Activated CD4-positive, alpha-beta memory T cell treated with anti-CD3 and anti-CD28 coated beads for 36 hours (primary cell): ENCODE data around the gene WIPF2. TPM values are rescaled to one million over a fixed set of nuclear protein-coding genes. Genes with fewer than 3 reads are reported as not detected.
"Not testable (repeated sequence)": the region's sequence is repeated elsewhere in the genome, so short reads cannot be mapped to it uniquely, and the experiment has no call there.

Experiments
- CTCF ChIA-PET: fragments of 350-600 bp; sonication (Branson Sonifier 250); formaldehyde crosslinking; loops from one replicate; lab custom pipeline; 2021; ENCODE audit warnings: antibody characterized with exemption, inconsistent platforms; lab: Charles Lee
- POLR2A ChIA-PET: fragments of 350-600 bp; sonication (Branson Sonifier 250); formaldehyde crosslinking; loops from one replicate; lab custom pipeline; 2021; ENCODE audit warnings: antibody characterized with exemption; lab: Charles Lee
- DNase-seq: peaks from one replicate; pipeline ENCODE4 v3.0.0-alpha.2; 2020
- H3K27ac Mint-ChIP-seq: one replicate; pipeline ENCODE4 v1.8.0; 2021; ENCODE audit warnings: mixed read lengths
- H3K27me3 Mint-ChIP-seq: one replicate; pipeline ENCODE4 v1.8.0; 2021; ENCODE audit warnings: mixed read lengths
- H3K36me3 Mint-ChIP-seq: one replicate; pipeline ENCODE4 v1.8.0; 2021; ENCODE audit warnings: mixed read lengths
- H3K4me1 Mint-ChIP-seq: one replicate; pipeline ENCODE4 v1.8.0; 2021; ENCODE audit warnings: low read depth, mixed read lengths
- H3K4me3 Mint-ChIP-seq: one replicate; pipeline ENCODE4 v1.8.0; 2021; ENCODE audit warnings: mild to moderate bottlenecking, mixed read lengths
- H3K9me3 Mint-ChIP-seq: one replicate; pipeline ENCODE4 v1.8.0; 2021; ENCODE audit warnings: mixed read lengths
- intact Hi-C: fragments of 100-400 bp; cut with micrococcal nuclease; formaldehyde crosslinking; loops from one replicate; pipeline ENCODE4 v1.15.1; 2023
- total RNA-seq, 2 experiments: library from RNA; stranded (reverse); gene quantifications; one replicate each; pipeline ENCODE4 v1.2.3, GENCODE V29; 2021

The WIPF2 gene
- total RNA-seq, 2 experiments from 2014 or later = 19.0 to 20.6 TPM

DNA sequence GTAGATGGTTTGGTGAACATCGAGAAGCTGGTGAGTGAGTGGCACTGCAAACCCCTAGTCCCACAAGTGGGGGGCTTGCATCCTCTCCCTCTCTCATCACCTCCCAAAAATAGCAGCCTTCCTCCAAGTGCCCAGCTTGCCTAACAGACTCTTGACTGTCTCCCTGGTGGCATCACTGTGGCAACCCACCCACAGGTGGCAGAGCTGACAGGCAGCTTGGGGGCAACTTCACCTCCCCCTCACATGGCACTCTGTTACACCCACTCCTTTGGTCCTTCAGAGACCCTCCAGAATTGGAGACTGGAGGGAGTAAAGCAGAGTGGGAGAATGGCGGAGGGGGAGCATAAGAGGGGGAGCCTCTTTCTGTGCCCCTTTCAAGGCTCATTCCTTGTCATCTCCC, 26.1 kb upstream of the WIPF2 start:
- no peak overlapping the region for H3K27ac Mint-ChIP-seq
- CTCF ChIA-PET = interaction anchor here (0.9 to 5.9 kb wide), 8 partner anchors 10 to 179 kb away, joined by 3 to 99 read pairs (median 8); partner anchors contain the start of genes CASC3 and CSF3
- H3K4me3 Mint-ChIP-seq = no peak overlapping the region
- no peaks in the 10 kb centered on the region for H3K9me3 Mint-ChIP-seq
- intact Hi-C loops = no loop called here
- peaks cover 8% of the 10 kb centered on the region for H3K4me1 Mint-ChIP-seq
- POLR2A ChIA-PET = no interaction called here
- H3K27me3 Mint-ChIP-seq = no peaks in the 10 kb centered on the region
- H3K36me3 Mint-ChIP-seq = peaks cover 2% of the 10 kb centered on the region
- no peak for DNase-seq

GRCh38 chr17:40194821-40195220, 24.3 kb upstream of the WIPF2 start:
- POLR2A ChIA-PET = no interaction called here
- CTCF ChIA-PET = interaction anchor here (1.4 kb wide), 1 partner anchor 82 kb away, joined by 3 read pairs; no protein-coding TSS in a partner anchor

DNA sequence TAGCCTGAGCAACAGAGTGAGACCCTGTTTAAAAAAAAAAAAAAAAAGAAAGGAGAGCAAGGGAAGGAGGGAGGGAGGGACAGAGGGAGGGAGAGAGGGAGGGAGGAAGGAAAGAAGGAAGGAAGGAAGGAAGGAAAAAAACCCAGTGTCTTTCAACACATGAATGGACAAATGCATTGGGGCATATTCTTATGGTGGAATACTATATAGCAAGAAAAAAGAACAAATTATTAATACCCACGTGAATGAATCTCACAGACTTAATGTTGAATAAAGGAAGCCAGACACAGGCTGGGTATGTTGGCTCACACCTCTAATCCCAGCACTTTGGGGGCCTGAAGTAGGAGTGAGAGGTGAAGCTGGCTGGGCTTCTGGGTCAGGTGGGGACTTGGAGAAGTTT, 21.6 kb upstream of the WIPF2 start:
- Mint-ChIP-seq H3K27ac (no peak overlapping the region), H3K9me3 (no peaks in the 10 kb centered on the region), H3K27me3 (no peaks in the 10 kb centered on the region), H3K4me1 (no peaks in the 10 kb centered on the region), H3K36me3 (no peaks in the 10 kb centered on the region), H3K4me3 (no peak overlapping the region)
- CTCF ChIA-PET = interaction anchor here (0.8 to 5.6 kb wide), 6 partner anchors 8 to 165 kb away, joined by 3 to 35 read pairs (median 4); partner anchors contain the start of genes CDC6 and WIPF2
- intact Hi-C loops = no loop called here
- no peak for DNase-seq
- POLR2A ChIA-PET = no interaction called here

More at GRCh38 chr17:40194821-40195220, 24.3 kb upstream of the WIPF2 start:
- H3K9me3 Mint-ChIP-seq = no peaks in the 10 kb centered on the region
- intact Hi-C loops = no loop called here
- H3K4me3 Mint-ChIP-seq = no peak overlapping the region
- H3K4me1 Mint-ChIP-seq = peaks cover 8% of the 10 kb centered on the region
- no peak overlapping the region for H3K27ac Mint-ChIP-seq
- H3K27me3 Mint-ChIP-seq = no peaks in the 10 kb centered on the region
- H3K36me3 Mint-ChIP-seq = peaks cover 2% of the 10 kb centered on the region
- no peak for DNase-seq

GRCh38 chr17:40197965-40198456, 21.1 kb upstream of the WIPF2 start:
- H3K36me3 Mint-ChIP-seq, H3K4me3 Mint-ChIP-seq, H3K4me1 Mint-ChIP-seq, H3K27ac Mint-ChIP-seq, H3K9me3 Mint-ChIP-seq, intact Hi-C loops, POLR2A ChIA-PET, H3K27me3 Mint-ChIP-seq: not testable (repeated sequence)
- CTCF ChIA-PET = interaction anchor here (0.7 to 5.6 kb wide), 9 partner anchors 8 to 185 kb away, joined by 3 to 35 read pairs (median 4); partner anchors contain the start of genes CDC6 and WIPF2
- peak; percentile 38 for DNase-seq

DNA sequence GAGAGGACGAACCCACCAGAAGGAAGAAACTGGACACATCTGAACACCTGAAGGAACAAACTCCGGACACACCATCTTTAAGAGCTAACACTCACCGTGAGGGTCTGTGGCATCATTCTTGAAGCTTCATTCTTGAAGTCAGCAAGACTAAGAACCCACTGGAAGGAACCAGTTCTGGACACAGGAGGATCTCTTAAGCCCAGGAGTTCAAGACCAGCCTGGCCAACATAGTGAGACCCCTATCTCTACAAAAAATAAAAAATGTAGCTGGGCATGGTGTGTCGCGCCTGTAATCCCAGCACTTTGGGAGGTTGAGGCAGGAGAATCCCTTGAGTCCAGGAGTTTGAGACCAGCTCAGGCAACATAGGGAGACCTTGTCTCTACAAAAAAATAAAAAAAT, 20.5 kb upstream of the WIPF2 start:
- Mint-ChIP-seq H3K4me1 (no peaks in the 10 kb centered on the region), H3K4me3 (no peak overlapping the region), H3K27me3 (peaks cover 2% of the 10 kb centered on the region), H3K36me3 (no peaks in the 10 kb centered on the region), H3K9me3 (no peaks in the 10 kb centered on the region), H3K27ac (no peak overlapping the region)
- DNase-seq = no peak
- intact Hi-C loops = no loop called here
- ChIA-PET CTCF (interaction anchor here (0.6 to 5.6 kb wide), 10 partner anchors 9 to 185 kb away, joined by 3 to 35 read pairs (median 4); partner anchors contain the start of genes CDC6 and WIPF2), POLR2A (no interaction called here)

DNA sequence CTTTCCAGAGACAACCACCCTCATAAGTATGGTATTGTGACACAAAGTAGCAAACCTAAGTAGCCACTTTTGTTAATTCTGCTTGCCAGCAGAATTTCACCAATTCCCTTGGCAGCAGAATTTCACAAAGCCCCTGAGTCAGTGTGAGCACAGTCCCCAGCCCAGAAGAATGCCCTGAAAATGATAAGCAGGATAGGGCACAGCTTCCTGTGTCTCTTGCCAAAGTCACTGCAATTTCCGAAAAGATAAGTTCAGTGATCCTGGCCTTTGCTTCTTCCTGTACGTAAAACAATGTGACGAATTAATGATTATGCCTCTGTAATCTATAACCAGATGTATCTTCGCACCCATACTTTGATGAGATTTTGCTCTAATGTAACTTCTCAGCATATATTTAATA, 16.0 kb upstream of the WIPF2 start:
- Mint-ChIP-seq H3K4me1 (no peaks in the 10 kb centered on the region), H3K36me3 (no peaks in the 10 kb centered on the region), H3K27me3 (peaks cover 2% of the 10 kb centered on the region), H3K4me3 (no peak overlapping the region), H3K27ac (no peak overlapping the region), H3K9me3 (no peaks in the 10 kb centered on the region)
- intact Hi-C loops = loop anchor here (2.0 kb wide), 1 partner anchor 152 kb away; no protein-coding TSS in a partner anchor
- CTCF ChIA-PET = interaction anchor here (0.8 to 5.6 kb wide), 13 partner anchors 10 to 200 kb away, joined by 3 to 35 read pairs (median 4); partner anchors contain the start of genes CDC6 and WIPF2
- POLR2A ChIA-PET = interaction anchor here (0.6 to 1.3 kb wide), 2 partner anchors 15 to 56 kb away, joined by 3 to 6 read pairs; no protein-coding TSS in a partner anchor
- no peak for DNase-seq

DNA sequence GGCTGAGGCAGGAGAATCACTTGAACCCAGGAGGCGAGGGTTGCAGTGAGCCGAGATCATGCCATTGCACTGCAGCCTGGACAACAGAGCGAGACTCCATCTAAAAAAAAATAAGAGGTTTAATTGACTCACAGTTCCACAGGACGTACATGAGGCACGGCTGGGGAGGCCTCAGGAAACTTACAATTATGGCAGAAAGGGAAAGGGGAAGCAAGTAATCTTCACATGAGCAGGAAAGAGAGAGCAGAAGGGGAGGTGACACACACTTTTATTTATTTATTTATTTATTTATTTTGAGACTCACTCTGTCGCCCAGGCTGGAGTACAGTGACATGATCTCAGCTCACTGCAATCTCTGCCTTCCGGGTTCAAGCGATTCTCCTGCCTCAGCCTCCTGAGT, 12.9 kb upstream of the WIPF2 start:
- H3K9me3 Mint-ChIP-seq, H3K27ac Mint-ChIP-seq, intact Hi-C loops, CTCF ChIA-PET, POLR2A ChIA-PET, H3K27me3 Mint-ChIP-seq, H3K4me3 Mint-ChIP-seq, H3K4me1 Mint-ChIP-seq, DNase-seq, H3K36me3 Mint-ChIP-seq: not testable (repeated sequence)

DNA sequence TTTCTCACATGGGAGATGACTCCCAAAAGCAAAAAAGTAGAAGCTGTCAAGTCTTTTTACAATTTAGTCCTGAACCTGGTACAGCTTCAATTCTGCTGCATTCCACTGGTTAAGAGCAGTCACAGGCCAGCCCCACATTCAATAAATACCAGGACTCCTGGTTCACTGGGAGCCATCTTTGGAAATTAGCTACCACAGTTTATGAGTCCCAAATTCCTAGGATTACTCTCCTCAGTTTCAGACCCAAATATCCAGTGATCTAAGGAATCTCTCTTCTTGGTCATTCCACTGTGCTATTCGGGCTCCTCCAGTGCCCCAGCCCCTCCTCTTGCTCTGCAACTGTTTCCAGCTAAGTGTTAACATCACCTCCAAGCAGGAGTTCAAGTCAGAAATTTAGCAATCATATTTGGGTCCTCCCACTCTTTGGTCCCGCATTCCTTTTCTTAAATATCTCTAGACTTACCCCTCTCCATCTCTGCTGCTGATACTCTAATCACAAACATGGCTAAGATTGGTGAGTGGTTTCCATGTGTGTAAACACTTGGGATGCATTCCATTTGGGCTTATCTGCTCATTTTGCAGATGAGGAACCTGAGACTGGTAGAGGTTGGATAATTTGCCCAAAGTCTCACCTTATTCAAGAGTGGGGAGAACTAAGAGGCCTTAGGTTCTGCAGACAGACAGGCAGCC, 9.6 kb upstream of the WIPF2 start:
- ChIA-PET POLR2A (interaction anchor here (0.6 kb wide), 1 partner anchor 96 kb away, joined by 3 read pairs; no protein-coding TSS in a partner anchor), CTCF (interaction anchor here (0.7 to 1.5 kb wide), 6 partner anchors 7 to 145 kb away, joined by 3 to 6 read pairs (median 4); partner anchors contain the start of gene WIPF2)

DNA sequence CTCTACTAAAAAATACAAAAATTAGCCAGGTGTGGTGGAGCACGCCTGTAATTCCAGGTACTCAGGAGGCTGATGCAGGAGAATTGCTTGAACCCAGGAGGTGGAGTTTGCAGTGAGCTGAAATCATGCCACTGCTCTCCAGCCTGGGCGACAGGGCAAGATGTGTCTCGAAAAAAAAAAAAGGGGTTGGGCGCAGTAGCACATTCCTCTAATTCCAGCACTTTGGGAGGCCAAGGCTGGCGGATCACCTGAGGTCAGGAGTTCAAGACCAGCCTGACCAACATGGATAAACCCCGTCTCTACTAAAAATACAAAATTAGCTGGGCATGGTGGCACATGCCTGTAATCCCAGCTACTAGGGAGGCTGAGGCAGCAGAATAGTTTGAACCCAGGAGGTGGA, 5.2 kb upstream of the WIPF2 start:
- H3K4me3 Mint-ChIP-seq, DNase-seq, H3K27ac Mint-ChIP-seq, H3K27me3 Mint-ChIP-seq, POLR2A ChIA-PET, CTCF ChIA-PET, H3K4me1 Mint-ChIP-seq, H3K36me3 Mint-ChIP-seq, intact Hi-C loops, H3K9me3 Mint-ChIP-seq: not testable (repeated sequence)

More for the DNA sequence above, 9.6 kb upstream of the WIPF2 start:
- intact Hi-C loops = no loop called here
- no peak overlapping the region for H3K4me3 Mint-ChIP-seq
- H3K27me3 Mint-ChIP-seq = no peaks in the 10 kb centered on the region
- no peaks in the 10 kb centered on the region for H3K9me3 Mint-ChIP-seq
- H3K36me3 Mint-ChIP-seq = no peaks in the 10 kb centered on the region
- no peak for DNase-seq
- no peak overlapping the region for H3K27ac Mint-ChIP-seq
- no peaks in the 10 kb centered on the region for H3K4me1 Mint-ChIP-seq

GRCh38 chr17:40218006-40218739, 931 bp upstream of the WIPF2 start:
- no peaks in the 10 kb centered on the region for H3K27me3 Mint-ChIP-seq
- H3K4me1 Mint-ChIP-seq = peaks cover 23% of the 10 kb centered on the region
- ChIA-PET POLR2A (interaction anchor here (0.8 to 2.5 kb wide), 14 partner anchors 12 to 343 kb away, joined by 3 to 13 read pairs (median 5); partner anchors contain the start of genes CDC6 and MED24), CTCF (interaction anchor here (0.6 to 4.0 kb wide), 16 partner anchors 8 to 659 kb away, joined by 3 to 35 read pairs (median 4); no protein-coding TSS in a partner anchor)
- peak overlapping the region; percentile 92 for H3K27ac Mint-ChIP-seq
- DNase-seq = no peak
- H3K4me3 Mint-ChIP-seq = peak overlapping the region; percentile 86
- H3K9me3 Mint-ChIP-seq = no peaks in the 10 kb centered on the region
- intact Hi-C loops = loop anchor here (2.0 kb wide), 1 partner anchor 77 kb away; the partner anchor contains the start of gene CASC3
- no peaks in the 10 kb centered on the region for H3K36me3 Mint-ChIP-seq

GRCh38 chr17:40219594-40220338, 662 bp downstream of the WIPF2 start:
- ChIA-PET POLR2A (interaction anchor here (0.6 to 2.5 kb wide), 12 partner anchors 10 to 520 kb away, joined by 3 to 13 read pairs (median 4); partner anchors contain the start of genes CDC6, ERBB2 and MED24), CTCF (interaction anchor here (1.3 to 4.0 kb wide), 9 partner anchors 10 to 143 kb away, joined by 3 to 35 read pairs (median 11); no protein-coding TSS in a partner anchor)
- H3K4me3 Mint-ChIP-seq = peak overlapping the region; percentile 86
- no peaks in the 10 kb centered on the region for H3K9me3 Mint-ChIP-seq
- intact Hi-C loops = loop anchor here (1.0 to 2.0 kb wide), 2 partner anchors 68 to 79 kb away; partner anchors contain the start of genes CASC3 and CDC6
- H3K36me3 Mint-ChIP-seq = peaks cover 2% of the 10 kb centered on the region
- H3K4me1 Mint-ChIP-seq = peaks cover 31% of the 10 kb centered on the region
- no peaks in the 10 kb centered on the region for H3K27me3 Mint-ChIP-seq
- peak overlapping the region; percentile 50 for H3K27ac Mint-ChIP-seq
- DNase-seq = peak; percentile 52
